ENCODE results near the gene NOP9.
"Not testable (repeated sequence)": the region's sequence is repeated elsewhere in the genome, so short reads cannot be mapped to it uniquely, and the experiment has no call there.

NOP9 gene

GRCh38 chr14:24339284-24340151, 39.9 kb downstream of the NOP9 start, which contains the start of gene RIPK3:
RIPK3 (minus strand) TSS chr14:24339991; CDS start chr14:24339826, 165 bp downstream.
- in situ Hi-C loops (cut with MboI; ENCODE audit: low sequenced_read_pairs), result loop anchor here (25.0 kb wide), 1 partner anchor 348 kb away; no protein-coding TSS in a partner anchor
- Histone ChIP-seq H3K27me3 (ENCODE audit: low read depth) (peaks cover 11% of the 10 kb centered on the region), H3K4me3 (no peak within 1 kb of the TSS), H3K36me3 (replicated peaks) (no peaks in the 10 kb centered on the region), H3K9me3 (no peaks in the 10 kb centered on the region), H3K4me1 (no peaks in the 10 kb centered on the region)
- DNase-seq (ENCODE audit: low spot score in 2 of 2), result no peak

GRCh38 chr14:24340606-24341005, 41.0 kb downstream of the NOP9 start:
- DNase-seq (ENCODE audit: low spot score in 2 of 2), result no peak
- in situ Hi-C loops (cut with MboI; ENCODE audit: low sequenced_read_pairs), result loop anchor here (25.0 kb wide), 1 partner anchor 347 kb away; no protein-coding TSS in a partner anchor
- Histone ChIP-seq H3K36me3 (replicated peaks) (no peaks in the 10 kb centered on the region), H3K27me3 (ENCODE audit: low read depth) (peaks cover 17% of the 10 kb centered on the region), H3K4me3 (no peak overlapping the region), H3K4me1 (no peaks in the 10 kb centered on the region), H3K9me3 (no peaks in the 10 kb centered on the region)

- H3K27me3 ChIP-seq (ENCODE audit: low read depth), result peaks cover 17% of the 10 kb centered on the region
- in situ Hi-C loops (cut with MboI; ENCODE audit: low sequenced_read_pairs), result loop anchor here (25.0 kb wide), 1 partner anchor 344 kb away; no protein-coding TSS in a partner anchor
These were observed 43.2 kb downstream of the NOP9 start for GRCh38 chr14:24342889-24343288.

GRCh38 chr14:24343795-24344660, 44.4 kb downstream of the NOP9 start:
- in situ Hi-C loops (cut with MboI; ENCODE audit: low sequenced_read_pairs), result loop anchor here (25.0 kb wide), 1 partner anchor 343 kb away; no protein-coding TSS in a partner anchor
- Histone ChIP-seq H3K9me3 (no peaks in the 10 kb centered on the region), H3K36me3 (replicated peaks) (no peaks in the 10 kb centered on the region), H3K27me3 (ENCODE audit: low read depth) (peaks cover 17% of the 10 kb centered on the region), H3K4me1 (no peaks in the 10 kb centered on the region), H3K4me3 (no peak overlapping the region)
- no peak for DNase-seq (ENCODE audit: low spot score in 2 of 2)

More at GRCh38 chr14:24342889-24343288, 43.2 kb downstream of the NOP9 start:
- H3K36me3 ChIP-seq (replicated peaks), result no peaks in the 10 kb centered on the region
- no peaks in the 10 kb centered on the region for H3K9me3 ChIP-seq
- no peak overlapping the region for H3K4me3 ChIP-seq
- no peak for DNase-seq (ENCODE audit: low spot score in 2 of 2)
- H3K4me1 ChIP-seq, result no peaks in the 10 kb centered on the region

GRCh38 chr14:24347134-24347533, 47.5 kb downstream of the NOP9 start:
- Histone ChIP-seq H3K27me3 (ENCODE audit: low read depth) (peaks cover 42% of the 10 kb centered on the region), H3K4me1 (no peaks in the 10 kb centered on the region), H3K4me3 (no peak overlapping the region), H3K9me3 (no peaks in the 10 kb centered on the region), H3K36me3 (replicated peaks) (no peaks in the 10 kb centered on the region)
- in situ Hi-C loops (cut with MboI; ENCODE audit: low sequenced_read_pairs), result loop anchor here (25.0 kb wide), 1 partner anchor 340 kb away; no protein-coding TSS in a partner anchor
- DNase-seq (ENCODE audit: low spot score in 2 of 2), result no peak

- Histone ChIP-seq H3K36me3 (replicated peaks) (no peaks in the 10 kb centered on the region), H3K4me3 (no peak overlapping the region), H3K9me3 (no peaks in the 10 kb centered on the region), H3K4me1 (no peaks in the 10 kb centered on the region), H3K27me3 (ENCODE audit: low read depth) (peaks cover 43% of the 10 kb centered on the region)
- no peak for DNase-seq (ENCODE audit: low spot score in 2 of 2)
- in situ Hi-C loops (cut with MboI; ENCODE audit: low sequenced_read_pairs), result loop anchor here (25.0 kb wide), 1 partner anchor 339 kb away; no protein-coding TSS in a partner anchor
These were observed 48.5 kb downstream of the NOP9 start for GRCh38 chr14:24348186-24348585.

GRCh38 chr14:24349742-24350141, 50.1 kb downstream of the NOP9 start:
- in situ Hi-C loops (cut with MboI; ENCODE audit: low sequenced_read_pairs), result loop anchor here (25.0 kb wide), 1 partner anchor 338 kb away; no protein-coding TSS in a partner anchor
- Histone ChIP-seq H3K4me3 (no peak overlapping the region), H3K36me3 (replicated peaks) (no peaks in the 10 kb centered on the region), H3K27me3 (ENCODE audit: low read depth) (peaks cover 31% of the 10 kb centered on the region), H3K4me1 (no peaks in the 10 kb centered on the region), H3K9me3 (no peaks in the 10 kb centered on the region)
- DNase-seq (ENCODE audit: low spot score in 2 of 2), result no peak

GRCh38 chr14:24351517-24351916, 51.9 kb downstream of the NOP9 start:
- Histone ChIP-seq H3K27me3 (ENCODE audit: low read depth) (peaks cover 26% of the 10 kb centered on the region), H3K36me3 (replicated peaks) (no peaks in the 10 kb centered on the region), H3K4me1 (no peaks in the 10 kb centered on the region), H3K9me3 (no peaks in the 10 kb centered on the region), H3K4me3 (no peak overlapping the region)
- DNase-seq (ENCODE audit: low spot score in 2 of 2), result no peak
- in situ Hi-C loops (cut with MboI; ENCODE audit: low sequenced_read_pairs), result no loop called here

GRCh38 chr14:24353559-24354481, 54.2 kb downstream of the NOP9 start:
- Histone ChIP-seq H3K36me3 (replicated peaks) (no peaks in the 10 kb centered on the region), H3K9me3 (no peaks in the 10 kb centered on the region), H3K4me1 (no peaks in the 10 kb centered on the region), H3K4me3 (no peak overlapping the region), H3K27me3 (ENCODE audit: low read depth) (peaks cover 32% of the 10 kb centered on the region)
- DNase-seq (ENCODE audit: low spot score in 2 of 2), result no peak
- in situ Hi-C loops (cut with MboI; ENCODE audit: low sequenced_read_pairs), result no loop called here

GRCh38 chr14:24354482-24354825, 54.8 kb downstream of the NOP9 start:
- in situ Hi-C loops (cut with MboI; ENCODE audit: low sequenced_read_pairs), result not testable (repeated sequence)

GRCh38 chr14:24355009-24355408, 55.4 kb downstream of the NOP9 start:
- Histone ChIP-seq H3K9me3 (no peaks in the 10 kb centered on the region), H3K4me3 (no peak overlapping the region), H3K4me1 (no peaks in the 10 kb centered on the region), H3K36me3 (replicated peaks) (no peaks in the 10 kb centered on the region), H3K27me3 (ENCODE audit: low read depth) (peaks cover 25% of the 10 kb centered on the region)
- no peak for DNase-seq (ENCODE audit: low spot score in 2 of 2)
- in situ Hi-C loops (cut with MboI; ENCODE audit: low sequenced_read_pairs), result no loop called here

More at GRCh38 chr14:24354482-24354825, 54.8 kb downstream of the NOP9 start:
- H3K4me3 ChIP-seq; DNase-seq (ENCODE audit: low spot score in 2 of 2); H3K4me1 ChIP-seq; H3K9me3 ChIP-seq; H3K36me3 ChIP-seq (replicated peaks): not testable (repeated sequence)
- H3K27me3 ChIP-seq (ENCODE audit: low read depth), result peaks cover 31% of the 10 kb centered on the region

GRCh38 chr14:24356208-24356607, 56.6 kb downstream of the NOP9 start:
- H3K27me3 ChIP-seq (ENCODE audit: low read depth), result peaks cover 16% of the 10 kb centered on the region
- H3K4me1 ChIP-seq, result no peaks in the 10 kb centered on the region
- H3K9me3 ChIP-seq, result no peaks in the 10 kb centered on the region
- no peak overlapping the region for H3K4me3 ChIP-seq
- in situ Hi-C loops (cut with MboI; ENCODE audit: low sequenced_read_pairs), result no loop called here
- H3K36me3 ChIP-seq (replicated peaks), result no peaks in the 10 kb centered on the region
- DNase-seq (ENCODE audit: low spot score in 2 of 2), result no peak
